ENCODE results near the gene DKK1.
"Not testable (repeated sequence)": the region's sequence is repeated elsewhere in the genome, so short reads cannot be mapped to it uniquely, and the experiment has no call there.

Gene DKK1

DNA sequence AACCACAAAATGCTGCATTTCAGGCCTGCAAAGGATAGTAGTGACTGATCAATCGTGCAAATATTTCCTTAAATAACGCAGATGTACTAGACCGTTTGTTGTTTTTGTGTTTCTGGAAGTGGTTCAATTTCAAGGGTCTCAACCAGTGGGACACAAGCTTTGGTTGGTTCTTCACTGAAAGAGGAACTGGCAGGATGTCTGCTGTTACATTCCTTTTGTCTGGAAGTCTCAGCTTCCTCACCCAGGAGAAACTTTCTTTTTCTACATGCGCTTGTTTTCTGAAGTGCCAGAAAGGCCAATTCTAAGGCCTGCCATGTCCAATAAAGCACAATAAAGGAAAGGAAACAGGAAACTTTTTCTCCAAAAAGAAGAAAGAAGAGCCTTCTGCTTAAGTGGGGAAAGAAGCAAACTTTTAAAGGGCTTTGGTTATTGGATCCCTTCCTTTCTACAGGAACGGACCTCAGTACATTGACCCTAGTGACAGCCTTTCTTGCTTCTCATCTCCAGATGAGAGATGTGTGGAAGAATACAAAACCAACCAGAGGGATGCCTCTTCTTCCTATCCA lies 4.1 kb downstream of the DKK1 start:
- DNase-seq = no peak

GRCh38 chr10:52318822-52319464 lies 4.9 kb downstream of the DKK1 start:
- DNase-seq = no peak

DNA sequence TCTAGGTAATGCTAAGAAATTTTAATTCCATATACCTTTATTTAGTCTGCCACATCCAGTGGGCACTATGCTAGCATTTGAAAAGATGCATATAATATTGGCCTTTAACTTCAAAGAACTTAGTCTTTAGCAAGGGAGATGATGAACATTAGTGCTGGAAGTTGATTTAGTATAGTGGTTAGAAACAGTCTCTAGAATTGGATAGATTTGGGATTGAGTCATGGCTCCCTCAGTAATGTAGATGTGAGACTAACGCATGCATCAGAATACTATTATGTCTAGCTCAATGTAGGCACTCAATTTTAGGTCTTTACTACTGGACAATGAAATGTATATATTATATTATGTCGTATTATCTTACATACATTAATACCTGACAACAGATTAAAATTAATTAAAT lies 5.8 kb downstream of the DKK1 start:
- no peak for DNase-seq

- no peak for DNase-seq
These were observed 8.2 kb downstream of the DKK1 start for GRCh38 chr10:52322323-52322722.

GRCh38 chr10:52322936-52323335 lies 8.9 kb downstream of the DKK1 start:
- no peak for DNase-seq

- DNase-seq = no peak
These were observed 12.3 kb downstream of the DKK1 start for GRCh38 chr10:52326382-52326781.

- DNase-seq = no peak
These were observed 17.7 kb downstream of the DKK1 start for GRCh38 chr10:52331638-52332364.

GRCh38 chr10:52332815-52333214 lies 18.7 kb downstream of the DKK1 start:
- DNase-seq = no peak

- no peak for DNase-seq
These were observed 20.5 kb downstream of the DKK1 start for GRCh38 chr10:52334595-52334994.

DNA sequence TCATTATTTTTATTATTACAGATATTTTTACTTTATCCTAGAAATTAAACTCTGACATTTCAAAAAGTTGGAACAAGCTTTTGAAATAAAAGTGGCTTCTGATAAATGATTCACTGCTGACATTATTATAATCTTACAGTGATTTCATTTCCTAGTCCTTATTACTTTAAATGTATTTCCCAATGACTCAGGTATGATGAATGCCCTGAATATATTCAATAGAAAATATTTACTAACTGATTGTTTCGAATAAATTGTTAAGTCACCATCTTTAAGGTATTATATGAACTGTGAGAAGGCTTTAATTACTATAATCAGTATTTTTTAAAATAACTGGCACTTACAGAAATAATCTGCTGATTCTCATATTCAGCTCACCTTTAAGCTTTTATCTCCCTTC lies 21.6 kb downstream of the DKK1 start:
- DNase-seq = no peak

GRCh38 chr10:52337225-52337624 lies 23.1 kb downstream of the DKK1 start:
- DNase-seq = no peak

- DNase-seq = no peak
These were observed 29.4 kb downstream of the DKK1 start for GRCh38 chr10:52343439-52343838.

DNA sequence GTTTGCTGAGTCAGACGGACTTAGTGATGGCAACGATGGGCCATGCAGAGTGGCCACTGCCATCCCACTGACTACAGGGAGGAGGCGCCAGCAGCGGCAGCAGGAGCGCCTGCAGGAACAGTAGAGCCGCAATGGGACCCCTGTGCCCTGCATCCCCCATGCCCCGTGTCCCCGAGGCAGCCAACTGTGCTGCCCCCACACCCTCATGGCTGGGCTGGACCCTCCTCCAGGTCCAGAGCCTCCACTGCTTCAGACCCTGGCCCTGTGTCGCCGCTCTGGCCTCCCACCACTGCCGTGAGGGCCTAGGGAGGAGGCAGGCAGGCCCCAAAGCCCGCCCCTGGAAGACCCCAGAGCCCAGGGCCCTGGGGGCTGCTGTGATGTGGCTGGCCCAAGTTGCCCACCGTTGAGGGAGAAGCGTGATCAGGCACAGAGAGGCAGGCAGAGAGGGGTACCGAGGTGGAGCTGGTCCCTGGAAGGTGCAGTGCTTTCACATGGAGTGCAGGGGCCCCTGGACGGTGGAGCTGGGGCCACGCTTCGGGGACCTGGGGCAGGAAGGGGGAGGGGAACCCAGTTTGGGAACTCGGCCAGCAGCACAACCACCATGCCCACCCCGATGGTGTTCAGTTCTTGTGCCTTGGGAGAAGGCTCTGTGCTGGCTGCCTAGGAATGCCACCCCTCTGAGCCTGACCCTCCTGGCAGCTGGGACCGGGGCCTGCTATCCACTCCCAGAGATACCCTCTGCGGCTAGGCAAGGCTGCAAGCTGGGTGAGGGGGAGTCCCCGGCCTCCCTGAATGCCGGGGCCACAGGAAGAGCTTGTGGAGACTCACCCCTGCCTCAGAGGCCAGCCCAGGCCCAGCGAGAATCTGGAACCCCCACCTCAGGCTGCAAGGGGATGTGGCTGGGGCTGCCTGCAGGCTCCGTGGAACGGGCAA lies 32.6 kb downstream of the DKK1 start:
- DNase-seq = no peak

DNA sequence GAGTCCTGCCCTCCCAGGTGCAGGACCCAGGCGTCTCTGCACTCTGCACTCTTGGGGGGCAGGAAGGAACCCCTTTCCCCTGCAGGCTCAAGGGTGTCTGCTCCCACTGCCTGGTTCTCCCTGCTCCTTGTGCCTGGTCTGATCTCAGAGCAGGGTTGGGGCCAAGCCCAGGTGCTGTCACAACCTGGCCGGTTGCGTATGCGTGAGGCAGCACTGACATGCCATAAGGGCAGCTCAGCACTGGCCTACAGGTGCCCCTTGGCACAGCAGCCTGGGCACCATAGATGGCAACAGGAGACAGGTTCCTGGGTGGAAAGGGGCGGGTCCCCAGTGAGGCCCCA lies 33.2 kb downstream of the DKK1 start:
- DNase-seq = no peak

- no peak for DNase-seq
These were observed 34.0 kb downstream of the DKK1 start for GRCh38 chr10:52348037-52348564.

- no peak for DNase-seq
These were observed 37.8 kb downstream of the DKK1 start for GRCh38 chr10:52351914-52352330.

- no peak for DNase-seq
These were observed 39.1 kb downstream of the DKK1 start for GRCh38 chr10:52353205-52353604.

GRCh38 chr10:52353960-52354394 lies 39.9 kb downstream of the DKK1 start:
- DNase-seq = no peak

GRCh38 chr10:52357971-52358370 lies 43.9 kb downstream of the DKK1 start:
- DNase-seq = no peak

DNA sequence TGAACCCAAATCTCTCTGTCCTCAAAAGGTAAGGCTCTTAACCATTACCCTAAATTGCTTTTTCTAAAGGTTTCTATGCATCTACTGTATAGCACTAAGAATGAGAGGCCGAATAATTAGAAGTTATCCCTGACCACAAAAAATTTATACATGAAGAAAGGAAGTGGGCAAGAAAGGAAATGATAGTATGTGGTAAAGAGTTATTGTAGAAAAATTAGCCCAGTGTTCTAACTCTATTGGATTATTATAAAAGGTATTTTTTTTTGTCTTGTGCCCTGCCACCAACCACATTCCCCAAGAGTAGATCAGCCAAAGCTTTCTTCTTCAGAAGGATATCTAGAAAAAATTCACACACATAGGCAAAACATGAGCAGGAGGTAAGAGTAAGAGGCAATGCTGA lies 45.4 kb downstream of the DKK1 start:
- no peak for DNase-seq

DNA sequence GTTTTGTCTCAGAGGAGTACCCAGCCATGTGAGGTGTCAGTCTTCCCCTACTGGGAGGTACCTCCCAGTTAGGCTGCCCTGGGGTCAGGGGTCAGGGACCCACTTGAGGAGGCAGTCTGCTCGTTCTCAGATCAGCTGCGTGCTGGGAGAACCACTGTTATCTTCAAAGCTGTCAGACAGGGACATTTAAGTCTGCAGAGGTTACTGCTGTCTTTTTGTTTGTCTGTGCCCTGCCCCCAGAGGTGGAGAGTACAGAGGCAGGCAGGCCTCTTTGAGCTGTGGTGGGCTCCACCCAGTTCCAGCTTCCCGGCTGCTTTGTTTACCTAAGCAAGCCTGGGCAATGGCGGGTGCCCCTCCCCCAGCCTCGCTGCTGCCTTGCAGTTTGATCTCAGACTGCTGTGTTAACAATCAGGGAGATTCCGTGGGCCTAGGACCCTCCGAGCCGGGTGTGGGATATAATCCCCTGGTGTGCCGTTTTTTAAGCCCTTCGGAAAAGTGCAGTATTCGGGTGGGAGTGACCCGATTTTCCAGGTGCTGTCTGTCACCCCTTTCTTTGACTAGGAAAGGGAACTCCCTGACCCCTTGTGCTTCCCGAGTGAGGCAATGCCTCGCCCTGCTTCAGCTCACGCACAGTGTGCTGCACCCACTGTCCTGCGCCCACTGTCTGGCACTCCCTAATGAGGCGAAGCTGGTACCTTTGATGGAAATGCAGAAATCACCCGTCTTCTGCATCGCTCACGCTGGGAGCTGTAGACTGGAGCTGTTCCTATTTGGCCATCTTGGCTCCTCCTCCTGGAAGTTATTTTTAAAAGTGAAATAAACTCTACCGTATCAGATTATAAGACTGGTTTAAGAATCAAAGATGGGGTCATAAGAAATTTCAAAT lies 51.7 kb downstream of the DKK1 start:
- not testable (repeated sequence) for DNase-seq

Data from NCI-H345 (cell line).